ENCODE results near the gene HEBP1. TPM values are rescaled to one million over a fixed set of nuclear protein-coding genes. Genes with fewer than 3 reads are reported as not detected.

HEBP1 gene
- total RNA-seq, 1 donor from 2014 or later: 7.4 TPM

GRCh38 chr12:12987421-12987820, 12.6 kb downstream of the HEBP1 start:
- peaks cover 10% of the 10 kb centered on the region for H3K4me1 Mint-ChIP-seq
- Histone ChIP-seq H3F3A (ENCODE audit: low read depth) (no peaks in the 10 kb centered on the region), H3K4me2 (no peak overlapping the region), H3K27me3 (no peaks in the 10 kb centered on the region), H3K36me3 (no peaks in the 10 kb centered on the region), H3K9me3 (ENCODE audit: low read depth) (no peaks in the 10 kb centered on the region), H3K4me1 (peaks cover 13% of the 10 kb centered on the region), H4K20me1 (ENCODE audit: low read depth) (no peaks in the 10 kb centered on the region), H3K27ac (no peak overlapping the region), H3K79me2 (ENCODE audit: low read depth) (no peaks in the 10 kb centered on the region), H3K9ac (no peak overlapping the region), H2AFZ (replicated peaks) (no peak overlapping the region), H3K4me3 (no peak overlapping the region)
- no peaks in the 10 kb centered on the region for H3K27me3 Mint-ChIP-seq (ENCODE audit: insufficient read depth, low read depth)
- H3K4me3 Mint-ChIP-seq: no peak overlapping the region
- no peak for DNase-seq (ENCODE audit: low spot score)
- no peak for TF ChIP-seq EZH2 (IDR thresholded peaks at IDR 0.05)
- TF ChIP-seq CTCF (IDR thresholded peaks at IDR 0.05): no peak
- TF ChIP-seq EZH2phosphoT487 (IDR thresholded peaks at IDR 0.05): no peak
- H3K27ac Mint-ChIP-seq: peak overlapping the region; percentile 40
- H3K36me3 Mint-ChIP-seq: peaks cover 9% of the 10 kb centered on the region
- H3K9me3 Mint-ChIP-seq: no peaks in the 10 kb centered on the region

GRCh38 chr12:12986775-12987331, 13.2 kb downstream of the HEBP1 start:
- Histone ChIP-seq H3K9ac (no peak overlapping the region), H3K36me3 (no peaks in the 10 kb centered on the region)

GRCh38 chr12:12985817-12986408, 14.2 kb downstream of the HEBP1 start:
- Mint-ChIP-seq H3K9me3 (no peaks in the 10 kb centered on the region), H3K36me3 (peaks cover 9% of the 10 kb centered on the region), H3K4me3 (no peak overlapping the region), H3K27ac (no peak overlapping the region), H3K4me1 (peaks cover 3% of the 10 kb centered on the region), H3K27me3 (ENCODE audit: insufficient read depth, low read depth) (no peaks in the 10 kb centered on the region)
- Histone ChIP-seq H3K27ac (no peak overlapping the region), H3K9me3 (ENCODE audit: low read depth) (no peaks in the 10 kb centered on the region), H4K20me1 (ENCODE audit: low read depth) (no peaks in the 10 kb centered on the region), H3K36me3 (no peaks in the 10 kb centered on the region), H3K79me2 (ENCODE audit: low read depth) (no peaks in the 10 kb centered on the region), H3K9ac (no peak overlapping the region), H3K4me3 (no peak overlapping the region), H3F3A (ENCODE audit: low read depth) (no peaks in the 10 kb centered on the region), H3K27me3 (no peaks in the 10 kb centered on the region), H3K4me1 (peaks cover 7% of the 10 kb centered on the region), H3K4me2 (no peak overlapping the region), H2AFZ (replicated peaks) (no peak overlapping the region)
- DNase-seq (ENCODE audit: low spot score): peak; percentile 56
- peak; percentile 69 for TF ChIP-seq CTCF (IDR thresholded peaks at IDR 0.05)
- no peak for TF ChIP-seq EZH2 (IDR thresholded peaks at IDR 0.05)

More at GRCh38 chr12:12986775-12987331, 13.2 kb downstream of the HEBP1 start:
- H3K27me3 ChIP-seq: no peaks in the 10 kb centered on the region
- H3F3A ChIP-seq (ENCODE audit: low read depth): no peaks in the 10 kb centered on the region
- Mint-ChIP-seq H3K4me1 (peaks cover 10% of the 10 kb centered on the region), H3K36me3 (peaks cover 9% of the 10 kb centered on the region), H3K27ac (no peak overlapping the region), H3K4me3 (no peak overlapping the region), H3K27me3 (ENCODE audit: insufficient read depth, low read depth) (no peaks in the 10 kb centered on the region), H3K9me3 (no peaks in the 10 kb centered on the region)
- H4K20me1 ChIP-seq (ENCODE audit: low read depth): no peaks in the 10 kb centered on the region
- TF ChIP-seq EZH2phosphoT487 (IDR thresholded peaks at IDR 0.05) (no peak), CTCF (IDR thresholded peaks at IDR 0.05) (no peak), EZH2 (IDR thresholded peaks at IDR 0.05) (no peak)
- H2AFZ ChIP-seq (replicated peaks): no peak overlapping the region
- H3K79me2 ChIP-seq (ENCODE audit: low read depth): no peaks in the 10 kb centered on the region
- peaks cover 13% of the 10 kb centered on the region for H3K4me1 ChIP-seq
- no peak overlapping the region for H3K4me3 ChIP-seq
- no peaks in the 10 kb centered on the region for H3K9me3 ChIP-seq (ENCODE audit: low read depth)
- no peak for DNase-seq (ENCODE audit: low spot score)
- no peak overlapping the region for H3K4me2 ChIP-seq
- H3K27ac ChIP-seq: no peak overlapping the region
